Measurements from ENCODE around the gene BRD9. TPM values are rescaled to one million over a fixed set of nuclear protein-coding genes. Genes with fewer than 3 reads are reported as not detected.
A peak's percentile ranks its signal among the peaks of the same experiment; 100 is the strongest.

Gene BRD9
- total and polyA plus RNA-seq, 2 of the 13 experiments (the other 11 are each of a cell fraction or from before 2014, with no cell fraction given), result 5.2 to 22.9 TPM

DNA sequence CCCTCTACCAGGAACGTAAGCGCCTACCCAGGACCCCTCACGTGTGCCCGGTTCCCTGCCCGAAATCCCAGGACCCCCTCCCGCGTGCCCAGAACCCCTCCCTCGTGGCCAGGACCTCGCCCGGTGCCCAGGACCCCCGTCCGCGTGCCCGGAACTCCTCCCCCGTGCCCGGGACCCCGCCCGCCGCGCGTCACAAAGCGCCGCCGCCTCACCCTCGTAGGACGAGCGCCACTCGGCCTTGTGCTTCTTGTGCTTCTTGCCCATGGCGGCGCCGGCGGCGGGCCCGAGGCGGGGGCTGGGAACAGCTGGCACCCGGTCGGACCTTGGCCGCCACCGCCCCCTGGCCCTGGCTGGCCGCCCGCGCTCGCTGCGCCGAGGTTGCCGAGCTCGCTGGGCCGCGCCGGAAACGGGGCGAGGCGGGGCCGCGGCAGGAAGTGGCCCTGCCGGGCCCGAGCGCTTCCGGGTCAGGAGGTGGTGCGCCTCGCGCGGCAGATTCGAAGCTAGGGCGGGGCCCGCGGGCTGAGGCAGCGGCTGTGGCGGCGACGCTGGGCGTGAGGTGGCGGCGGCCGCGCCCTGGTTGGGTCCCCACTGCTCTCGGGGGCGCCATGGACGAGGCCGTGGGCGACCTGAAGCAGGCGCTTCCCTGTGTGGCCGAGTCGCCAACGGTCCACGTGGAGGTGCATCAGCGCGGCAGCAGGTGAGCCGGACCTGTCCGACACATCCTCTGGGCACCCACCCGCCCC lies at the start of gene BRD9, which contains the start of gene TRIP13 (continued):
- TF ChIP-seq, protein P1, sequence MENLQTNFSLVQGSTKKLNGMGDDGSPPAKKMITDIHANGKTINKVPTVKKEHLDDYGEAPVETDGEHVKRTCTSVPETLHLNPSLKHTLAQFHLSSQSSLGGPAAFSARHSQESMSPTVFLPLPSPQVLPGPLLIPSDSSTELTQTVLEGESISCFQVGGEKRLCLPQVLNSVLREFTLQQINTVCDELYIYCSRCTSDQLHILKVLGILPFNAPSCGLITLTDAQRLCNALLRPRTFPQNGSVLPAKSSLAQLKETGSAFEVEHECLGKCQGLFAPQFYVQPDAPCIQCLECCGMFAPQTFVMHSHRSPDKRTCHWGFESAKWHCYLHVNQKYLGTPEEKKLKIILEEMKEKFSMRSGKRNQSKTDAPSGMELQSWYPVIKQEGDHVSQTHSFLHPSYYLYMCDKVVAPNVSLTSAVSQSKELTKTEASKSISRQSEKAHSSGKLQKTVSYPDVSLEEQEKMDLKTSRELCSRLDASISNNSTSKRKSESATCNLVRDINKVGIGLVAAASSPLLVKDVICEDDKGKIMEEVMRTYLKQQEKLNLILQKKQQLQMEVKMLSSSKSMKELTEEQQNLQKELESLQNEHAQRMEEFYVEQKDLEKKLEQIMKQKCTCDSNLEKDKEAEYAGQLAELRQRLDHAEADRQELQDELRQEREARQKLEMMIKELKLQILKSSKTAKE (CRISPR knock-in tag; IDR thresholded peaks at IDR 0.05; ENCODE audit: borderline replicate concordance), result no peak; the same call in 1 of the 2 replicates
- TF ChIP-seq ZNF101 (CRISPR knock-in tag; IDR thresholded peaks at IDR 0.05; ENCODE audit: borderline replicate concordance, low read depth) (no peak), ZNF124 (CRISPR knock-in tag; IDR thresholded peaks at IDR 0.05) (no peak; the same call in 1 of the 2 replicates), KLF12 (CRISPR knock-in tag; IDR thresholded peaks at IDR 0.05; ENCODE audit: borderline replicate concordance) (peak; percentile 100), RORA (CRISPR knock-in tag; IDR thresholded peaks at IDR 0.05) (no peak), ZKSCAN5 (CRISPR knock-in tag; IDR thresholded peaks at IDR 0.05) (no peak), ZFP90 (CRISPR knock-in tag; IDR thresholded peaks at IDR 0.05; ENCODE audit: borderline replicate concordance) (no peak; the same call in 1 of the 2 replicates), ESRRA (CRISPR knock-in tag; IDR thresholded peaks at IDR 0.05; ENCODE audit: low read depth) (0 out of 2 replicates have a peak, but pooled peaks have one; percentile 60), FOXK2 (IDR thresholded peaks at IDR 0.05) (no peak), ZNF33B (CRISPR knock-in tag; IDR thresholded peaks at IDR 0.05) (no peak), FOXJ3 (CRISPR knock-in tag; IDR thresholded peaks at IDR 0.05; ENCODE audit: borderline replicate concordance) (no peak), ELF3 (CRISPR knock-in tag; IDR thresholded peaks at IDR 0.05) (peak; percentile 54)
- TF ChIP-seq, protein P2, sequence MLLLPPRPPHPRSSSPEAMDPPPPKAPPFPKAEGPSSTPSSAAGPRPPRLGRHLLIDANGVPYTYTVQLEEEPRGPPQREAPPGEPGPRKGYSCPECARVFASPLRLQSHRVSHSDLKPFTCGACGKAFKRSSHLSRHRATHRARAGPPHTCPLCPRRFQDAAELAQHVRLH (CRISPR knock-in tag; IDR thresholded peaks at IDR 0.05; ENCODE audit: borderline replicate concordance, low read depth), result no peak; the same call in 1 of the 2 replicates
- TF ChIP-seq, protein P3, sequence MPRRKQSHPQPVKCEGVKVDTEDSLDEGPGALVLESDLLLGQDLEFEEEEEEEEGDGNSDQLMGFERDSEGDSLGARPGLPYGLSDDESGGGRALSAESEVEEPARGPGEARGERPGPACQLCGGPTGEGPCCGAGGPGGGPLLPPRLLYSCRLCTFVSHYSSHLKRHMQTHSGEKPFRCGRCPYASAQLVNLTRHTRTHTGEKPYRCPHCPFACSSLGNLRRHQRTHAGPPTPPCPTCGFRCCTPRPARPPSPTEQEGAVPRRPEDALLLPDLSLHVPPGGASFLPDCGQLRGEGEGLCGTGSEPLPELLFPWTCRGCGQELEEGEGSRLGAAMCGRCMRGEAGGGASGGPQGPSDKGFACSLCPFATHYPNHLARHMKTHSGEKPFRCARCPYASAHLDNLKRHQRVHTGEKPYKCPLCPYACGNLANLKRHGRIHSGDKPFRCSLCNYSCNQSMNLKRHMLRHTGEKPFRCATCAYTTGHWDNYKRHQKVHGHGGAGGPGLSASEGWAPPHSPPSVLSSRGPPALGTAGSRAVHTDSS (CRISPR knock-in tag; conservative IDR thresholded peaks at IDR 0.05), result no peak
- TF ChIP-seq, protein P4, sequence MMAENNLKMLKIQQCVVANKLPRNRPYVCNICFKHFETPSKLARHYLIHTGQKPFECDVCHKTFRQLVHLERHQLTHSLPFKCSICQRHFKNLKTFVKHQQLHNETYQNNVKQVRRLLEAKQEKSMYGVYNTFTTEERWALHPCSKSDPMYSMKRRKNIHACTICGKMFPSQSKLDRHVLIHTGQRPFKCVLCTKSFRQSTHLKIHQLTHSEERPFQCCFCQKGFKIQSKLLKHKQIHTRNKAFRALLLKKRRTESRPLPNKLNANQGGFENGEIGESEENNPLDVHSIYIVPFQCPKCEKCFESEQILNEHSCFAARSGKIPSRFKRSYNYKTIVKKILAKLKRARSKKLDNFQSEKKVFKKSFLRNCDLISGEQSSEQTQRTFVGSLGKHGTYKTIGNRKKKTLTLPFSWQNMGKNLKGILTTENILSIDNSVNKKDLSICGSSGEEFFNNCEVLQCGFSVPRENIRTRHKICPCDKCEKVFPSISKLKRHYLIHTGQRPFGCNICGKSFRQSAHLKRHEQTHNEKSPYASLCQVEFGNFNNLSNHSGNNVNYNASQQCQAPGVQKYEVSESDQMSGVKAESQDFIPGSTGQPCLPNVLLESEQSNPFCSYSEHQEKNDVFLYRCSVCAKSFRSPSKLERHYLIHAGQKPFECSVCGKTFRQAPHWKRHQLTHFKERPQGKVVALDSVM (CRISPR knock-in tag; IDR thresholded peaks at IDR 0.05), result no peak
- TF ChIP-seq, protein P5, sequence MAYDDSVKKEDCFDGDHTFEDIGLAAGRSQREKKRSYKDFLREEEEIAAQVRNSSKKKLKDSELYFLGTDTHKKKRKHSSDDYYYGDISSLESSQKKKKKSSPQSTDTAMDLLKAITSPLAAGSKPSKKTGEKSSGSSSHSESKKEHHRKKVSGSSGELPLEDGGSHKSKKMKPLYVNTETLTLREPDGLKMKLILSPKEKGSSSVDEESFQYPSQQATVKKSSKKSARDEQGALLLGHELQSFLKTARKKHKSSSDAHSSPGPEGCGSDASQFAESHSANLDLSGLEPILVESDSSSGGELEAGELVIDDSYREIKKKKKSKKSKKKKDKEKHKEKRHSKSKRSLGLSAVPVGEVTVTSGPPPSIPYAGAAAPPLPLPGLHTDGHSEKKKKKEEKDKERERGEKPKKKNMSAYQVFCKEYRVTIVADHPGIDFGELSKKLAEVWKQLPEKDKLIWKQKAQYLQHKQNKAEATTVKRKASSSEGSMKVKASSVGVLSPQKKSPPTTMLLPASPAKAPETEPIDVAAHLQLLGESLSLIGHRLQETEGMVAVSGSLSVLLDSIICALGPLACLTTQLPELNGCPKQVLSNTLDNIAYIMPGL (CRISPR knock-in tag; IDR thresholded peaks at IDR 0.05; ENCODE audit: borderline replicate concordance in 1 of 2, low read depth in 1 of 2), result peak; percentile 35 to 57; a peak in 1 of 4 replicates
- TF ChIP-seq, protein P6, sequence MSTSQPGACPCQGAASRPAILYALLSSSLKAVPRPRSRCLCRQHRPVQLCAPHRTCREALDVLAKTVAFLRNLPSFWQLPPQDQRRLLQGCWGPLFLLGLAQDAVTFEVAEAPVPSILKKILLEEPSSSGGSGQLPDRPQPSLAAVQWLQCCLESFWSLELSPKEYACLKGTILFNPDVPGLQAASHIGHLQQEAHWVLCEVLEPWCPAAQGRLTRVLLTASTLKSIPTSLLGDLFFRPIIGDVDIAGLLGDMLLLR (CRISPR knock-in tag; IDR thresholded peaks at IDR 0.05), result peak; percentile 85; the same call in 1 of the 2 replicates

All from HepG2 (cell line).